ENCODE results near the gene FHIT. TPM values are rescaled to one million over a fixed set of nuclear protein-coding genes. Genes with fewer than 3 reads are reported as not detected.

The FHIT gene
- total RNA-seq, 2 experiments from 2014 or later = 86.0 to 90.6 TPM

- H3K27ac Mint-ChIP-seq = no peak overlapping the region
- H3K4me3 Mint-ChIP-seq = no peak overlapping the region
- Histone ChIP-seq H3K36me3 (ENCODE audit: insufficient read depth, low read length) (no peaks in the 10 kb centered on the region), H3K9me3 (ENCODE audit: control insufficient read depth in 1 of 2, insufficient read depth in 1 of 2, low read length in 2 of 2) (peaks cover 5 to 7% of the 10 kb centered on the region in 2 experiments), H3K27ac (ENCODE audit: low read depth in 1 of 2, low read length in 2 of 2) (no peak overlapping the region), H3K27me3 (ENCODE audit: control insufficient read depth in 1 of 2, insufficient read depth in 2 of 2, low read length in 2 of 2) (no peaks in the 10 kb centered on the region), H3K4me1 (ENCODE audit: insufficient read depth, low read length) (no peaks in the 10 kb centered on the region), H3K4me3 (ENCODE audit: low read length) (no peak overlapping the region)
- no peaks in the 10 kb centered on the region for H3K4me1 Mint-ChIP-seq (ENCODE audit: low read depth)
- DNase-seq (no peak), ATAC-seq (ENCODE audit: poor library complexity) (no peak)
- H3K9me3 Mint-ChIP-seq = peaks cover 3% of the 10 kb centered on the region
- intact Hi-C loops (cut with DNase I, micrococcal nuclease) = no loop called here
- ChIA-PET POLR2A (interaction anchor here (1.0 kb wide), 1 partner anchor 9 kb away, joined by 3 read pairs; no protein-coding TSS in a partner anchor), CTCF (no interaction called here)
- H3K36me3 Mint-ChIP-seq (ENCODE audit: low read depth) = no peaks in the 10 kb centered on the region
- no peaks in the 10 kb centered on the region for H3K27me3 Mint-ChIP-seq
- TF ChIP-seq, protein P1, sequence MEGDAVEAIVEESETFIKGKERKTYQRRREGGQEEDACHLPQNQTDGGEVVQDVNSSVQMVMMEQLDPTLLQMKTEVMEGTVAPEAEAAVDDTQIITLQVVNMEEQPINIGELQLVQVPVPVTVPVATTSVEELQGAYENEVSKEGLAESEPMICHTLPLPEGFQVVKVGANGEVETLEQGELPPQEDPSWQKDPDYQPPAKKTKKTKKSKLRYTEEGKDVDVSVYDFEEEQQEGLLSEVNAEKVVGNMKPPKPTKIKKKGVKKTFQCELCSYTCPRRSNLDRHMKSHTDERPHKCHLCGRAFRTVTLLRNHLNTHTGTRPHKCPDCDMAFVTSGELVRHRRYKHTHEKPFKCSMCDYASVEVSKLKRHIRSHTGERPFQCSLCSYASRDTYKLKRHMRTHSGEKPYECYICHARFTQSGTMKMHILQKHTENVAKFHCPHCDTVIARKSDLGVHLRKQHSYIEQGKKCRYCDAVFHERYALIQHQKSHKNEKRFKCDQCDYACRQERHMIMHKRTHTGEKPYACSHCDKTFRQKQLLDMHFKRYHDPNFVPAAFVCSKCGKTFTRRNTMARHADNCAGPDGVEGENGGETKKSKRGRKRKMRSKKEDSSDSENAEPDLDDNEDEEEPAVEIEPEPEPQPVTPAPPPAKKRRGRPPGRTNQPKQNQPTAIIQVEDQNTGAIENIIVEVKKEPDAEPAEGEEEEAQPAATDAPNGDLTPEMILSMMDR (IDR thresholded peaks at IDR 0.05) = no peak
Measured at GRCh38 chr3:60957541-60957940, 293.7 kb downstream of the FHIT start.

DNA sequence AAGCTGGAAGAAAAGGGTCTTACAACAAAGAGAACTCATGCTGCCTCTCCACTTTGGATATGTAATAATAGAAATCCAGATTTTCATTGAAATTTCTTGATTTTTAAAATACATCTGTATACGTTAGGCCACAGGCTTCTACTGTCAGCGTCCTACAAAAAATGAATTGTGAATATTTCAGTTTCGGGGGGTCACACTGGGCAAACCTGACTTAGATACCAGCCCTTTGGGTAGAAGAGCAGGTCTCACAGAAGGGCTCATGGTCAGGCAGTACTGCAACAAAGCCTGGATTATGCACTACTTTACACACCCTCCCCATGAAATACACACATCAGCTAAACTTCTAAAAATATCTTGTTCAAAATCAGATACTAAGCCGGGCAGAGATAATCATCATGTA, 294.5 kb downstream of the FHIT start:
- H3K9me3 Mint-ChIP-seq = peaks cover 3% of the 10 kb centered on the region
- ChIA-PET POLR2A (interaction anchor here (0.7 kb wide), 1 partner anchor 9 kb away, joined by 3 read pairs; no protein-coding TSS in a partner anchor), CTCF (no interaction called here)
- Histone ChIP-seq H3K4me3 (ENCODE audit: low read length) (no peak overlapping the region), H3K9me3 (ENCODE audit: control insufficient read depth in 1 of 2, insufficient read depth in 1 of 2, low read length in 2 of 2) (peaks cover 7% of the 10 kb centered on the region in 2 experiments), H3K27ac (ENCODE audit: low read depth in 1 of 2, low read length in 2 of 2) (no peak overlapping the region), H3K36me3 (ENCODE audit: insufficient read depth, low read length) (no peaks in the 10 kb centered on the region), H3K4me1 (ENCODE audit: insufficient read depth, low read length) (no peaks in the 10 kb centered on the region), H3K27me3 (ENCODE audit: control insufficient read depth in 1 of 2, insufficient read depth in 2 of 2, low read length in 2 of 2) (no peaks in the 10 kb centered on the region)
- TF ChIP-seq, protein P1 (IDR thresholded peaks at IDR 0.05) = no peak
- no peak overlapping the region for H3K27ac Mint-ChIP-seq
- DNase-seq (no peak), ATAC-seq (ENCODE audit: poor library complexity) (no peak)
- H3K27me3 Mint-ChIP-seq = no peaks in the 10 kb centered on the region
- H3K4me1 Mint-ChIP-seq (ENCODE audit: low read depth) = no peaks in the 10 kb centered on the region
- no peak overlapping the region for H3K4me3 Mint-ChIP-seq
- H3K36me3 Mint-ChIP-seq (ENCODE audit: low read depth) = no peaks in the 10 kb centered on the region
- intact Hi-C loops (cut with DNase I, micrococcal nuclease) = no loop called here

DNA sequence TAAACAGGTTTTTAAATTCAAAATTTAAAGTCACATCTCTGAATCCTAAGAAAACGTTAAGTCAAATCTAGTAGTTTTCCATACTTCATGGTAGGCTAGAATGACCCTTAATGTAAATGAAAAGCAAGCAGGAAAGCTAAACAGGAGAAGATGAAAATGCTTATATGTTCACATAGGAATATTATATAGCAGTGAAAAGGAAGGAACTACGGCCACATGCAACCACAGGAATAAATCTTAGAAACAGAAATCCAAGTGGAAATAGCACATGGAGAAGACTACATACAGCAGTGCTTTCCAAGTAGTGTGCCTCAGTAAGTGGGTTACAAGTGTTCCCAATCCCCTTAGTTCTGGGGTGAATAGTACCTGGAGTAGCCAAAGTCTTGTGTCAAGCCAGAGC, 296.2 kb downstream of the FHIT start:
- H3K4me3 ChIP-seq (ENCODE audit: low read length) = no peak overlapping the region
- H3K27me3 Mint-ChIP-seq = no peaks in the 10 kb centered on the region
- no peak for ATAC-seq (ENCODE audit: poor library complexity)
- H3K4me3 Mint-ChIP-seq = no peak overlapping the region
- TF ChIP-seq, protein P1 (IDR thresholded peaks at IDR 0.05) = no peak
- H3K36me3 ChIP-seq (ENCODE audit: insufficient read depth, low read length) = no peaks in the 10 kb centered on the region
- intact Hi-C loops (cut with DNase I, micrococcal nuclease) = no loop called here
- peaks cover 7 to 13% of the 10 kb centered on the region in 2 experiments for H3K9me3 ChIP-seq (ENCODE audit: control insufficient read depth in 1 of 2, insufficient read depth in 1 of 2, low read length in 2 of 2)
- H3K9me3 Mint-ChIP-seq = peaks cover 3% of the 10 kb centered on the region
- H3K4me1 Mint-ChIP-seq (ENCODE audit: low read depth) = no peaks in the 10 kb centered on the region
- H3K36me3 Mint-ChIP-seq (ENCODE audit: low read depth) = no peaks in the 10 kb centered on the region
- H3K27ac Mint-ChIP-seq = no peak overlapping the region
- no peak for DNase-seq
- CTCF ChIA-PET = no interaction called here
- no peak overlapping the region for H3K27ac ChIP-seq (ENCODE audit: low read depth in 1 of 2, low read length in 2 of 2)
- POLR2A ChIA-PET = no interaction called here
- H3K4me1 ChIP-seq (ENCODE audit: insufficient read depth, low read length) = no peaks in the 10 kb centered on the region
- no peaks in the 10 kb centered on the region for H3K27me3 ChIP-seq (ENCODE audit: control insufficient read depth in 1 of 2, insufficient read depth in 2 of 2, low read length in 2 of 2)

Data from CD4-positive, alpha-beta T cell (primary cell).